Activated naive CD4-positive, alpha-beta T cell treated with anti-CD3 and anti-CD28 coated beads, Interleukin-2, amount 50 U/mL, for 24 hours (primary cell): ENCODE data around the gene PRKX.
"Not testable (repeated sequence)": the region's sequence is repeated elsewhere in the genome, so short reads cannot be mapped to it uniquely, and the experiment has no call there.

Source experiments
- H3K27ac Mint-ChIP-seq: one replicate; pipeline ENCODE4 v1.8.0; 2021; ENCODE audit warnings: mild to moderate bottlenecking, mixed read lengths
- H3K27me3 Mint-ChIP-seq: one replicate; pipeline ENCODE4 v1.8.0; 2021; ENCODE audit warnings: mixed read lengths
- H3K36me3 Mint-ChIP-seq: one replicate; pipeline ENCODE4 v1.8.0; 2021; ENCODE audit warnings: mixed read lengths
- H3K4me1 Mint-ChIP-seq: one replicate; pipeline ENCODE4 v1.8.0; 2021; ENCODE audit warnings: mixed read lengths
- H3K4me3 Mint-ChIP-seq: one replicate; pipeline ENCODE4 v1.8.0; 2021; ENCODE audit warnings: mild to moderate bottlenecking, mixed read lengths
- H3K9me3 Mint-ChIP-seq: one replicate; pipeline ENCODE4 v1.8.0; 2021; ENCODE audit warnings: mixed read lengths

The PRKX gene

GRCh38 chrX:3715921-3716320, 2.5 kb upstream of the PRKX start:
- H3K36me3 Mint-ChIP-seq, result no peaks in the 10 kb centered on the region
- no peaks in the 10 kb centered on the region for H3K27me3 Mint-ChIP-seq
- H3K9me3 Mint-ChIP-seq, result no peaks in the 10 kb centered on the region
- H3K4me1 Mint-ChIP-seq, result peaks cover 3% of the 10 kb centered on the region
- H3K4me3 Mint-ChIP-seq, result no peak overlapping the region
- H3K27ac Mint-ChIP-seq, result no peak overlapping the region

- H3K27me3 Mint-ChIP-seq, H3K36me3 Mint-ChIP-seq, H3K9me3 Mint-ChIP-seq, H3K4me3 Mint-ChIP-seq, H3K27ac Mint-ChIP-seq, H3K4me1 Mint-ChIP-seq: not testable (repeated sequence)
Measured at GRCh38 chrX:3714706-3715479, 1.4 kb upstream of the PRKX start.

GRCh38 chrX:3713937-3714434, 537 bp upstream of the PRKX start:
- H3K4me1 Mint-ChIP-seq, result peaks cover 11% of the 10 kb centered on the region
- H3K4me3 Mint-ChIP-seq, result peak overlapping the region; percentile 69
- H3K27ac Mint-ChIP-seq, result peak overlapping the region; percentile 41
- H3K9me3 Mint-ChIP-seq, result no peaks in the 10 kb centered on the region
- no peaks in the 10 kb centered on the region for H3K27me3 Mint-ChIP-seq
- H3K36me3 Mint-ChIP-seq, result no peaks in the 10 kb centered on the region

- Mint-ChIP-seq H3K27ac (no peak overlapping the region), H3K27me3 (no peaks in the 10 kb centered on the region), H3K4me1 (peaks cover 18% of the 10 kb centered on the region), H3K36me3 (no peaks in the 10 kb centered on the region), H3K9me3 (no peaks in the 10 kb centered on the region), H3K4me3 (peak overlapping the region; percentile 97)
Measured at GRCh38 chrX:3712870-3713224, 602 bp downstream of the PRKX start.

GRCh38 chrX:3712051-3712869, 1.2 kb downstream of the PRKX start:
- H3K9me3 Mint-ChIP-seq, result no peaks in the 10 kb centered on the region
- peak overlapping the region; percentile 95 for H3K27ac Mint-ChIP-seq
- no peaks in the 10 kb centered on the region for H3K36me3 Mint-ChIP-seq
- H3K4me1 Mint-ChIP-seq, result peaks cover 23% of the 10 kb centered on the region
- H3K27me3 Mint-ChIP-seq, result no peaks in the 10 kb centered on the region
- peak overlapping the region; percentile 97 for H3K4me3 Mint-ChIP-seq

GRCh38 chrX:3711331-3711917, 2.0 kb downstream of the PRKX start:
- peak overlapping the region; percentile 97 for H3K4me3 Mint-ChIP-seq
- no peaks in the 10 kb centered on the region for H3K9me3 Mint-ChIP-seq
- no peaks in the 10 kb centered on the region for H3K27me3 Mint-ChIP-seq
- no peaks in the 10 kb centered on the region for H3K36me3 Mint-ChIP-seq
- peak overlapping the region; percentile 33 for H3K27ac Mint-ChIP-seq
- peaks cover 26% of the 10 kb centered on the region for H3K4me1 Mint-ChIP-seq

GRCh38 chrX:3707673-3708274, 5.7 kb downstream of the PRKX start:
- Mint-ChIP-seq H3K4me1 (peaks cover 37% of the 10 kb centered on the region), H3K27ac (peak overlapping the region; percentile 72)
- not testable (repeated sequence) for H3K36me3 Mint-ChIP-seq, H3K27me3 Mint-ChIP-seq, H3K9me3 Mint-ChIP-seq, H3K4me3 Mint-ChIP-seq

- H3K36me3 Mint-ChIP-seq, result no peaks in the 10 kb centered on the region
- H3K27ac Mint-ChIP-seq, result no peak overlapping the region
- H3K27me3 Mint-ChIP-seq, result no peaks in the 10 kb centered on the region
- H3K9me3 Mint-ChIP-seq, result no peaks in the 10 kb centered on the region
- H3K4me1 Mint-ChIP-seq, result peaks cover 42% of the 10 kb centered on the region
- H3K4me3 Mint-ChIP-seq, result peak overlapping the region; percentile 4
Measured at GRCh38 chrX:3706481-3706880, 7.0 kb downstream of the PRKX start.

- H3K9me3 Mint-ChIP-seq, H3K27ac Mint-ChIP-seq, H3K36me3 Mint-ChIP-seq, H3K27me3 Mint-ChIP-seq, H3K4me3 Mint-ChIP-seq: not testable (repeated sequence)
- peaks cover 51% of the 10 kb centered on the region for H3K4me1 Mint-ChIP-seq
Measured at GRCh38 chrX:3703251-3703650, 10.2 kb downstream of the PRKX start.

- peaks cover 48% of the 10 kb centered on the region for H3K4me1 Mint-ChIP-seq
- not testable (repeated sequence) for H3K27me3 Mint-ChIP-seq, H3K9me3 Mint-ChIP-seq, H3K4me3 Mint-ChIP-seq, H3K36me3 Mint-ChIP-seq
- peak overlapping the region; percentile 43 for H3K27ac Mint-ChIP-seq
Measured at GRCh38 chrX:3702095-3702494, 11.4 kb downstream of the PRKX start.

GRCh38 chrX:3701445-3701928, 12.0 kb downstream of the PRKX start:
- Mint-ChIP-seq H3K4me1 (peaks cover 48% of the 10 kb centered on the region), H3K27ac (peak overlapping the region; percentile 76)
- H3K27me3 Mint-ChIP-seq, H3K36me3 Mint-ChIP-seq, H3K9me3 Mint-ChIP-seq, H3K4me3 Mint-ChIP-seq: not testable (repeated sequence)

GRCh38 chrX:3699821-3700381, 13.5 kb downstream of the PRKX start:
- Mint-ChIP-seq H3K9me3 (no peaks in the 10 kb centered on the region), H3K27me3 (no peaks in the 10 kb centered on the region), H3K4me1 (peaks cover 59% of the 10 kb centered on the region), H3K27ac (peak overlapping the region; percentile 89), H3K4me3 (peak overlapping the region; percentile 90), H3K36me3 (no peaks in the 10 kb centered on the region)

GRCh38 chrX:3697701-3698279, 15.7 kb downstream of the PRKX start:
- Mint-ChIP-seq H3K4me3 (no peak overlapping the region), H3K4me1 (peaks cover 64% of the 10 kb centered on the region), H3K27me3 (no peaks in the 10 kb centered on the region), H3K27ac (no peak overlapping the region), H3K9me3 (no peaks in the 10 kb centered on the region), H3K36me3 (no peaks in the 10 kb centered on the region)

- Mint-ChIP-seq H3K27ac (no peak overlapping the region), H3K4me3 (no peak overlapping the region), H3K36me3 (no peaks in the 10 kb centered on the region), H3K9me3 (no peaks in the 10 kb centered on the region), H3K27me3 (no peaks in the 10 kb centered on the region), H3K4me1 (peaks cover 64% of the 10 kb centered on the region)
Measured at GRCh38 chrX:3697220-3697684, 16.2 kb downstream of the PRKX start.

GRCh38 chrX:3695536-3695935, 17.9 kb downstream of the PRKX start:
- H3K4me3 Mint-ChIP-seq, result no peak overlapping the region
- H3K36me3 Mint-ChIP-seq, result no peaks in the 10 kb centered on the region
- H3K4me1 Mint-ChIP-seq, result peaks cover 54% of the 10 kb centered on the region
- peak overlapping the region; percentile 84 for H3K27ac Mint-ChIP-seq
- H3K9me3 Mint-ChIP-seq, result no peaks in the 10 kb centered on the region
- H3K27me3 Mint-ChIP-seq, result no peaks in the 10 kb centered on the region
